Measurements from ENCODE around the gene GRB2.
A peak's percentile ranks its signal among the peaks of the same experiment; 100 is the strongest.

GRB2 gene

DNA sequence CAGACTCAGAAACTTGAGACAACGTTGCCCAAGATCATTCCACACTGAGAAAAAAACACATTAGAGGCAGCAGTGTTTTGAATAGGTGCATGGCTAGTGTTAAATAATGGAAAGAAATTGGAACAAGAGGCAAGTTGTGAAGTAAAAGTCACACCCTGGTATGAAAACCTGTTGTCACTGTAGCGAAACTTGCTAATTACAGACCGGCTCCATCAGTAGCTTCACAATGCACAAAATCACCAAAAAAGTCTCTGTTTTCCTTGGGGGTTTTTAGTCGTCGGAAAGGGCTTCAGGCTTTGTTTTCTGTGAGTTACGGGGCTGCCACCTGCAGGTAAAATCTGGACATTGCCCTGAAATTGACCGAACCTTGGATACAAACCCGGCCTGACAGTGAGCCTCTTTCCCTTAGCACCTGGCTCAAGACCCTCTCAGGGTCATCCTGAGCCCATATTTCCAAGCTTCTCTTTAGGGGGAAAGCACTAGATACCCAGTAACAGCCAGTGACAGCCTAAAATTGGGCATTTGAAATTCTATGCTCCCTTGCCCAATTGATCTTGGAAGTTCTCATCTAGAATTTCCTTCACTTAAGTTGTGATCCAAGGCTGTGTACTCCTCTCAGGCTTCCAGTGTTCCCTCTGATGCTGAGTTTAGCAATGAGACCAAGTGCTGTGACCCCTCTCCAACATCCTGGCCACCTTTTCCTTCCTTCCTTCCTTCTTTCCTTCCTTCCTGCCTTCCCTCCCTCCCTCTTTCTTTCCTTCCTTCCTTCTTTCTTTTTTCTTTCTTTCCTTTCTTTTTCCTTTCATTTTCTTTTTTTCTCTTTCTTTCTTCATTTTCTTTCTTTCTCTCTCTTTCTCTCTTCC is 7.2 kb upstream of the GRB2 start:
- no peak for DNase-seq

DNA sequence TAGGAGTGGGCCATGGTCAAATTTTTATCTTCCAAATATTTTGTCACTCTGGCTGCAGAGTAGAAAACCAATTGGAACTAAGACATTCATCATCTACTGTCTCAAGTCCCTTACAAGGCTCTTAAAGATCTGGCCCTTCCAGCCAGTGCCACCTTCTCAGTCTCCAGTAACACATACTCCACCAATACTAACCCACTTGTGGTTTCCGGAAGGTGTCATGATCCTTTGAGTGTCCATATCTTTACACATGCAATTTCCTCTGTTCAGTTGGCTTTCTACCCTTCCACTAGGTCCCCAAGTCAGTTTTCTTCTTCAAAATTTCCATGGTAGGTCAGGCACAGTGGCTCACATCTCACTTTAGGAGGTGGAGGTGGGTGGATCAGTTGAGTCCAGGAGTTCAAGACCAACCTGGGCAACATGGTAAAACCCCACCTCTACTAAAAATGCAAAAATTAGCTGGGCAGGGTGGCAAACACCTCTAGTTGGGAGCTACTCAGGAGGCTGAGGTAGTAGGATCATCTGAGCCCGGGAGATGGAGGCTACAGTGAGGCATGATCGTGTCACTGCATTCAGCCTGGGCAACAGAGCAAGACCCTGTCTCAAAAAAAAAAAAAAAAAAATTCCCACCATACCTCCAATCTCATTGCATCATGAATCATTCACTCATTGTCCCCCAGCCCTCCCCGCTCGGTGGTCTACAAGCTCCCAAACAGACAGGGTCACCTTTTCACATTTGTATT is 6.0 kb upstream of the GRB2 start:
- no peak for DNase-seq

DNA sequence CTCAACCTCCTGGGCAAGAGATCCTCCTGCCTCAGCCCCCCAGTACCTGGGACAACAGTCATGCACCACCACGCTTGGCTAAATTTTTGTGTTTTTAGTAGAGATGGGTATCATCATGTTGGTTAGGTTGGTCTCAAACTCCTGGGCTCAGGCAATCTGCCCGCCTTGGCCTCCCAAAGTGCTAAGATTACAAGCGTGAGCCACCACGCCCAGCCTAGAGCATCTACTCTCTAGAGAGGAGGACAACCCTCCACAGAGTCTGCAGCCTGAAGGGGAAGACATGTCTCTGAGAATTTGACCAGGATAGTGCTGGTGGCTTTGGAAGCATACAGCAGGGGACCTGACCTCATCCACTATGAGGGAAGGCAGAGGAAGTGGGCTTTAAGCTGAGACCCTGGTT is 4.7 kb upstream of the GRB2 start:
- no peak for DNase-seq

DNA sequence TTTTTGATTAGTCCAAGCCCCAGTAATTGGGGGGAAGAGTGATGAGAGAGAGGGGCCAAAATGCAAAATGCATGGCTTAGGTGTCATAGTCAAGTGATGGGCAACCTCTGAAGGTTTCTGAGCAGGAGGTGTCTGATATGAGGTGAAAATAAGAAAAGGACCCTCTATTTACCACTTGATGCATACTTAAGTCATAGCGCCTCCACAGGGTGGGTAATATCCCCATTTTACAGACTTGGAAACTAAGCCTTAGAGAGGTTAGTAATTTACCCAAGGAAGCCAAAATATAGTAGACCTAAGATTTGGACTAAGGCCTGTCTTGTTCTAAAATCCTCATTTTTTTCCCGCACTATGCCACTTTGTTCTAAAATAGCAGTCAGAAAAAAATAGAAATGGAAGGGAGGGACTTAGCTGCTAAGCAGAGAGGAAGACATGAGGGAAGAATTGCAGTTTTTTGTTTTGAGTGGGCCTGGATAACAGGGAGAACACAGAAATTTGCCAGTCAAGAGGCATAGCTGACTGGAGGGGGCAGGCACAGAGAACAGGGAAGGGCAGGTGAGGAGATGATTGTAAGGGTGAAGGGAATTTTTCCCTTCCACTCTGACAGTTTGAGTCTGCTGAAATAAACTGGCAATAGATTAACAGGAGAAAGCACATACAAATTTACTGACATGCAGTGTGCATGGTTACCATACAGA is 2.3 kb upstream of the GRB2 start:
- DNase-seq = no peak

DNA sequence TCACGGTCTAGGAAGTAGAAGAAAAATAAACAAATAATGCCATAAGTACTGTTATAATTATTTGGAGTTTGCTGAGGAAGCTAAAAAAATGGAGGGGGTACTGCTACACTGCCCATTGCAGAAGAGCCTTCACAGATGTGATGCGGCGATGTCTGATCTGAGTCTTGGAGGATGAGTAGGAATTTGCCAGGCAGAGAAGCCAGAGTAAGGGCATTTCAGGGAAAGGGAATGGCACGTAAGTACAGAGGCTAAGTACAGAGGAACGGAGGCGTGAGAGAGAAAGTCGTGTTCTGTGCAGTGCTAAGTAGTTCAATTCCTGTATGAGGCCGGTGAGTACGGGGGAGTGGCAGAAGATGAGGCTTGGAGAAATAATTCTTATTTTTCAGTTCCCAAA is 741 bp upstream of the GRB2 start:
- DNase-seq = no peak

DNA sequence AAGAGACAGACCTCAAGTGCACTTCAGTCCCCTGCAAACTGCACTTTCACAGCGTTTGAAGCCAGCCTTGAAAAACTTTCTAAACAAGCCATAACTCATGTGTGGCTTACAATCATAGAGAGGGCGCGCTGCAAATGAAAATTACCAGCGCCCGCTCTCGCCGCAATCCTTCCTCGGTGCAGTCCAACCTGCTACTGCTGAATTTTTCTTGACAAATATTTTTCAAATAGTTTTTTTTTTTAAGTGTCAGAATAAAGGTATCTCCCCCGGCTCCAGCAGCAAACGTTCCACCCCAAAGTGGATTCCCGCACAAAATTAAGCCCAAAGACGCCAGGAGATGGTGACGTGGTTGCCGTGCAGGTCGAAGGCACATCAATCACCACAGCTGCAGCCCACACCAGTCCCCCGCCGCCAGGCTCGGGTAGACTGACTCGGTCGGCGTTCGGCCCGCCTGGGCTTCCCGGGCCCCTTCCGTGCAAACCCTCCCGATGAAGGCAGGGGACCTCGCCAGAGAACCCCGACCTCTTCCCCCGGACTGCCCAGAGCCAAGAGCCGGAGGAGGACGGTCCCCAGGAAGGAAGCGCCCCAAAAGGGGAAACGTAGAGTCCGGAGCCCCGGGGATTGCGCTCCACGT is 630 bp downstream of the GRB2 start:
- no peak for DNase-seq

DNA sequence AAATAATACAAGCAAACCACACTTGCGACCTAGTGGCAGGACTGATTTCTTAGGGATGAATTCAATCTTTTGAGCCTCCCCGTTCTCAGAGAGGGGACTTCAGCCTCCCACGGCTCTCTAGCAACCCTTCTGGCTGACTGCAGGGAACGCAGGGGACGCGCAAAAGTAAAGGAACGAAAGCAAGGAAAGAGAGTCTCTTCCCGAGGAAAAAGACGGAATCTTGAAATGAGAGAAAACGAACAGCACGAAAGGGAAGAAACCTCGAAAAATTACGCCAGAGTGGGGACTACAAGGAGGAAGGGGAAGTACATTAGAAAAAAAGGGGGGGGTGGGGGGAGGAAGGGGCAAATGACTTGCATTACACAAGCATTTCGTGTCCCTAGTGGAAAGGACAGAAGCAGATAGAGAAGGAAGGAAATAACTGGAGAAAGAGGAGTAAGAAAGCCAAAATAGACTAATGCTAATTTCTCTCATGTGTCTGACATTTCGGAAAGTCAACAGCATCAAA is 1.2 kb downstream of the GRB2 start:
- DNase-seq = peak; percentile 57

DNA sequence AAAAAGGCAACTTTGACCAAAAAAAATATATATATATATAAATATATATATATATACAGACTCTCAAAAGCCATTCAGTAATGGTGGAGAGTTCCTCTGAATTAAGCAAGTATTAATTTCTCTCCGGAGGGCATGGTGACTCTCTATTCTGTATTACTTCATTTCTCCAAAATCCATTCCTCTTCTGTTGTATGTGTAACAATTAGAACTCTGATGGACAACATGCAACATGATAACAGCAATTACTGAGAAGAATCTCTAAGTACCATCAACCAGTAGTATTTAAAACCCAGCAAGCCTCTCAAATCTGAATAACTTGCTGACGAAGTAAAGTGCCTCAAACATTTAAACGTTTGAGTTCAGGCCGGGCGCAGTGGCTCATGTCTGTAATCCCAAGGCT is 2.3 kb downstream of the GRB2 start:
- no peak for DNase-seq

DNA sequence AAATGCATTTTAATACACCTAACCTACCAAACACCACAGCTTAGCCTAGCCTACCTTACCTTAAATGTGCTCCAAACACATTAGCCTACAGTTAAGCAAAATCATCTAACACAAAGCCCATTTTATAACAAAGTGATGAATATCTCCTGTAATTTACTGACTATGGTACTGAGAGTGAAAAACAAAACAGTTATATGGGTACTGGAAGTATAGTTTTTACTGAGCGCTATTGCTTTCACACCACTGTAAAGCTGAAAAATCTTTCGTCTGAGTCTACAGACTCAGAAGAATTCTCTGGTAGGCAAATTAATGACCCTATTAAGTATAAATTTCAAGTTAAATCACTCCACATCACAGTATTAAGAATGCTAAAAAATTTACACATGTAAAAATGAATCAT is 3.5 kb downstream of the GRB2 start:
- no peak for DNase-seq

DNA sequence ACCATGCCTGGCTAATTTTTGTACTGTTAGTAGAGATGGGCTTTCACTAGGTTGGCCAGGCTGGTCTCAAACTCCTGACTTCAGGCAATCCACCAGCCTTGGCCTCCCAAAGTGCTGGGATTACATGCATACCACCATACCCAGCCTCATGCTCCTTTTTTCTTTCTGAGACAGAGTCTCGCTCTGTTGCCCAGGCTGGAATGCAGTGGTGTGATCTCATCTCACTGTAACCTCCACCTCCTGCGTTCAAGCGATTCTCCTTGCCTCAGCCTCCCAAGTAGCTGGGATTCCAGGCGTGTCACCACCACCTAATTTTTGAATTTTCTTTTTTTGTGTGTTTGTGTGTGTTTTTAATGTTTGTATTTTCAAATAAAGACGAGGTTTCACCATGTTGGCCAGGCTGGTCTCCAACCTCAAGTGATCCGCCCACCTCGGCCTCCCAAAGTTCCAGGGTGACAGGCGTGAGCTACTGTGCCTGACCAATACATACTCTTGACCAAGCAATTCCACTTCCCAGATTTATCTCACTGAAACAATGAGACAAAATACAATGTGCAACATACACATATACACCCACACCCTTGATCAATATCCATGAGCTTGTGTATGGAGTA is 5.0 kb downstream of the GRB2 start:
- DNase-seq = no peak

DNA sequence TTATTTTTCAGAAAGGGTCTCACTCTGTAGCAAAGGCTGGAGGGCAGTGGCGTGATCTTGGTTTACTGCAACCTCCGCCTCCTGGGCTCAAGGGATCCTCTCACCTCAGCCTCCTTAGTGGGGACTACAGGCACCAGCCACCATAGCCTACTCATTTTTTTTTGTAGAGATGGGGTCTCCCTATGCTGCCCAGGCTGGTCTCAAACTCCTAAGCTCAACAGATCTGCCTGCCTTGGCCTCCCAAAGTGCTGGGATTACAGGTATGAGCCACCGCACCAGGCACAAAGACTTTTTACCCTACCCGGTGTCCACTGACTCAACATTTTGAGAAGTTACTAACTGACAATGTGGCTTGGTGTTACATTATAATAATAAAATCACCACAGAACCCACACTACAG is 7.2 kb downstream of the GRB2 start:
- no peak for DNase-seq

DNA sequence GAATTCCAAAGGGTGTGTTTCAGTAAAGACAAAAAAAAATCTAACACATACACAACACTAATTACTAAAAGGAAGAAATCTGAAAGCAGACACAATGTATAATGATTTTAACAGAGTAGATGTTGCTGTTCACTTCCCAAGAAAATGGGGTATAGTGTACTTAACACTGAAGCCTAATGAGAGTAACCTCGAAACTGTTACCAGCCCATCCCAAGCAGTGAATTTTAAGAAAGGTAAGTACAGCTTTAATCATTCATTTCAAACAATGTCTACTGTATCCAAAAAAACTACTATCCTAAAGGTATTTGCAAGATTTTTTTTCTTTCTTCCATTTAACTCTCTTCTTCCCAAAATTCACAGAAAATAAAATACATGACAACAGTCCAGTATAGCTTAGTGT is 8.3 kb downstream of the GRB2 start:
- DNase-seq = no peak

DNA sequence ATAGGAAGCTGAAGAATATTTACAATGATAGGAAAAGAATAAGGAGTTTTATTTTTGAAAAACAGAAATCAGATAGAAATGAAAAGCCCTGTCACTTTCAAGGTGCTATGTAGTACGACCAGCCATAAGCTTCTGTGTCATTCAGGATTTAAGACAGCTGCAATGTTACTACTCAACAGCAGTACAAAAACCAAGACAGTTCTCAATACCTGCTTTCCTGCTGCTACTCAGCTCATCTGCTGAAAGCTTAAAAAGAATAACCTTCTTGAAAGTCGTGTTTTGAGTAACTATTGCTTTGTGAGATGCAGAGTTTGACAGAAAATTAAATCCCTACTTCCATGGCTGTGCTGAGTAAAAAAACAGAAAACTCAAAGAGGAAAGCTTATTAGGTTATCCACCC is 8.7 kb downstream of the GRB2 start:
- DNase-seq = no peak

DNA sequence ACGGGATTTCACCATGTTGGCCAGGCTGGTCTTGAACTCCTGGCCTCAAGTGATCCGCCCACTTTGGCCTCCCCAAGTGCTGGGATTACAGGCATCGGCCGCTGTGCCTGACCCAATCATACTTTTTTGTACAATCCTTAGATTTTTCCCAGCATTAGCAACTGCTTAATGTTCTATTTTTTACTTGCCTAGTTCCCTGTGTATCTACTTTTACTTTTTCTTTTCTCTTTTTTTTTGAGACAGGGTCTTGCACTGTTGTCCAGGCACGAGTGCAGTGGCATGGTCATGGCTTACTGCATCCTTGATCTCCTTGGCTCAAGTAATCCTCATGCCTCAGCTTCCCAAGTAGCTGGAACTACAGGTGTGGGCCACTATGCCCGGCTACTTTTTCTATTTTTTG is 9.5 kb downstream of the GRB2 start:
- no peak for DNase-seq

DNA sequence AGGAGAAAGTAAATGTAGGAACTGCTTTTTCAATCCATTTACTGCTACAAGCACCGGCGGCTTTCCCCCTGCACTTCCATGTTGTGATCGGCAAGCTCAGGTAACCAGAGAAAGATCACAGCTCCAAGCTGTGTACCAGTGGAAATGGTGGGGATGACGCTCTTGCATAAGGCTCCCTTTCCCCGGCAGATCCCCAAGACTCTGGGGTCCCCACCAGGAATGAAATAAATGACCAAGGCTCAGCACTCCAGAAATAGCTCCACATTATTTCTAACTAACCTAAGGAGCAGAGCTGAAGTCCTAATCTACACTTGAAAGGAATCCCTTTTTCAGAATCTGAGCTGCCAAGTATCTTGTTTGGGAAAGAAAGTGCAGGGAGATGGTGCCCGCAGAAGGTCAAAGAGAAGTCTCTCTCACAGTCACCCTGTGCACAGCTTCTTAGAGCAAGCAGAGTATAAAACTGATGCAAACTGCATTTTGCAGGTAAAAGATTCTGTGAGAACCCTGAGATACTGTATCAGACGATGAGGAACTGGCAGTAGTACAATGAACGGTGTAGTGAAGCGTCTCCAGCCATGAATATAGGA is 11.1 kb downstream of the GRB2 start:
- no peak for DNase-seq

DNA sequence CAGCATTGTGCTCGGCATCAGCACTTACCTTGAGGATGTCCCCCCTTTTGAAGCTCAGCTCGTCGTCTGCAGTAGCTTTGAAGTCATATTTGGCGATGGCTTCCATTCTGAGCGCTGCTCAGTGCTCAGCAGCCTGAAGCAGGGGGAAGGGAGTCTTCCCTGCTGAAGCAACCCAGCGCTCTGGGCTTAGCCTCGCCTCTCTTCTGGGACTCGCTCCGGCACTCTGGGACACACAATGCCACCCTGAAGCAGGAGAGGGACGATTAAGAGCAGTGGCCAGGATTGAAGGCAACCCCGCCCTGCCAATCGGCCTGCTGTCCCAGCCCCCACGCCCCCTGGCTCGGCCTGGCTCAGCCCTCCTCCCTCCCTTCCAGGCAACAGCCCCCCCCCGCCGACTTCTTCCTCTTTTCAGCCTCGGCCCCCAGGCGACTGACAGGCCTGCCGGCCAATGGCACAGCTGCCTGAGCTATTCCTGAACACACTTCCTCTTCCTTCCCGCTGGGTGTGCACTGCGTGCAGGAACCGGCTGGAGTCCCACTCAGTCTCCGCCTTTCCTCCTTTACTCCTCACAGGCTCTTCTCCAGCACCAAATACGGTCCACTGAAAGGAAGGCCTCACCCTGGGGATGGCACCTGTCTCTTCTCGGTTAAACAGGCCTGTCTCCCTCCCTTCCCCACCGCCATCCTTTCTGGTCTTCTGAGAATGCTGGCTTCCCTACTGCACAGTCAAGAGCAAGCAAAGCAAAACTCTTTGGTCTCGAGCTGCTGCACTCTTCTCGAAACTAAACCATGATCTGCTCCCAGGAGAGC is 11.8 kb downstream of the GRB2 start:
- peak; percentile 91 for DNase-seq

DNA sequence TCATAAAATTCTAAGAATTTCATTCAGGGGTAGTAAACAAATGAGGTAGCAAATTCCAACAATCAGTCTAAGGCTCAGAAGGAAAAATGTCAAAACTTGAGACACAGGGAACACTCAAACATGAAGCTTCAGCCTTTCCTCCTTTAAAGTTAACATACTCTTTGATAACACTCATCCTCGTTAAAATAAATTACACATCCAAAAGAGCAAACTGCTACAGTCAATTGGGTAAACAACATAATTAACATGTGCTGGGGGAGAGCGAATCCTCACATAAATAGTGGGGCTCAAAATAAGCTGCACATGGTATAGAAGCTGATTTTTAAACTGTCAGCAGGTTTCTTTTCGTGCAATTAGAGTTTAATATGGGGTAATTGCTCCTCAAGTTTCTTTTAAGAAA is 12.9 kb downstream of the GRB2 start:
- no peak for DNase-seq

DNA sequence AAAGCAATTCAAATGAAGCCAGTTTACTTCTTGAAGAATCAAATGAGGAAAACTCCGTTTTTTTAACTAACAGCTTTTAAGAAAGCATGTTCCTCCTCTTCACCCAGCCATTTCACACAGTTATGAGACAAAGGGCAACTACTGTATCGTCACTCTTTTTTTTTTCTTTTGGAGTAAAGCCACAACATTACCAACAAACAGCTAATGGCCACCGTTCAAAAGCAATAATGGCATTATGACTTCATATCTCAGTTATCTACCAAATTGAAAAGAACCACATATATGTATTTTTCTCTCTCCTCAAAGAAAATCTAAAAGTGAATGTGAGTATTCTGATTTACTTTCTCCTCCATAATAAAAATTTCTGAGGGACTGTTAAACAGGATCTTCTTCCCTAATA is 14.5 kb downstream of the GRB2 start:
- no peak for DNase-seq

DNA sequence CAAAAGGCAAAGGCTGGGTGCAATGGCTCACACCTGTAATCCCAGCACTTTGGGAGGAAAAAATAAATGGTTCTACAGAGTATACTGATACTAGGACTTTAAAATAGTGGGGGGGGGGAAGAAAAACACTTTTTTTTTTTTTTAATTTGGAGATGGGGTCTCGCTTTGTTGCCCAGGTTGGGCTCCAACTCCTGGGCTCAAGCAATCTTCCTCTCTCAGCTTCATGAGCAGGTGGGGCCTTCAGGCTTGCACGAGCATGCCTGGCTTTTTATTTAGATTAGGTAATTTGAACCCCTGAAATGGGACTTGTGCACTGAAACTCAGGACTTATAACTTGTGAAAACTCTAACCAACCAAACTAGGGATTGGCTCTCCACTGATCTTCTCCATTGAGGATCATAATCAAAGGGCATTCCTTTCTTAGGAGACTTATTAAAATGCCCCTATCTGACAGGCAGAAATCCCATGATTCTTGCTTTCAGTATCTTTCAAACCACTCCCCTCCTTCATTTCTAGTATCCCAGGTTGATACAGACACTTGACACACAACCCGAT is 16.9 kb downstream of the GRB2 start:
- no peak for DNase-seq

DNA sequence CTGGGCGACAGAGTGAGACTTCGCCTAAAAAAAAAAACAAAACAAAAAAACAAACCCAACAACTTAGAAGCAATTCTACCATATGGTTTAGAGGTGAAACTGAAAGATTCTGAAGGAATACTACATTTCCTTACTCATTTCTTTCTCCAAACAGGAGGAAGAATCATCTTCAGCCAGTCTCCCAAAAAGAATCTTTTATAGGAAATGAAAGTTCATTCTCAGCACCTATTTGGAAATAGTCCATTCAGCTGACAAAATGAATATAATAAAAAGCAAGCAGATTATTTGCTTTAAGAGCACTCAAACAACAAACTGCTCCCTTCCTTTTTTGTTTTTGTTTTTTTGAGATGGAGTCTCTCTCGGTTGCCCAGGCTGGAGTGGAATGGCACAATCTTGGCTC is 17.7 kb downstream of the GRB2 start:
- DNase-seq = no peak

DNA sequence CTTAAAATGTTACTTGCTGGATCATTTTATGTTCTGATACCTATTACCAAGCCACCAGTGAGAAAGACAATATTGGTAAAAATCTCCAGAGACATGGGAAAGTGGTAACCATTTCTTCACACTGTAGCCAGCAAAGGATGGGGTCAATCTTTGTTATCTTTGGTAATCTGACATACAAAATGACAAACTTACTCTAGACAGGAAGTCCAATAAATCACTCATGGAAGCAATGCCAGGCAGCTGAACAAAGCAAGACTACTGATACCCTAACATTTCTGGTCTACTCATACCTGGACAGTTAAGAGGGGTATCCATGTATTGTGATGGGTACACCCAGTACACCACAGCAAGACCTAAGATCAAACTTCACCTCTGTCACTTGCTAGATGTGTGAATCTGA is 19.0 kb downstream of the GRB2 start:
- DNase-seq = no peak

All from SIG-M5 (cell line).